ENCODE measurements around the gene HERC3.
A peak's percentile ranks its signal among the peaks of the same experiment; 100 is the strongest.

HERC3 gene

DNA sequence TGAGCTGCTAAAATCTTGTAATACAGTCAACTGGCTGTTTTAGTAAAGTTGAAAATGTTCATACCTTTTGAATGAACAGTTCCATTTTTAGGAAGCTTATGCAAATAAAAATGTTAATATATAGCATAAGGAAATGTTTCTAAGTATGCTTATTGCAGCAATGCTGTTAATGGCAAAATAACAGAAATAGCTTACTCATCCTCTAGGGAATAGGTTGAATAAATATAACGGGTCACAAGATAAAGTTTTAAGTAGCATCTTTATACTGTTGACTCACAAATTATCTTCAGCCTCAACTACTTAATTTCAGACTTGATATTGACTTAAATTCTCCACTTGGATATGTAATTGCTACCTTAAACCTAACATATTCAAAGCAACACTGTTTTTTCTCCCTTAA, 27.7 kb downstream of the HERC3 start:
- Mint-ChIP-seq H3K27me3 (no peaks in the 10 kb centered on the region), H3K4me1 (ENCODE audit: low read depth) (peaks cover 69% of the 10 kb centered on the region), H3K27ac (no peak overlapping the region), H3K9me3 (peaks cover 12% of the 10 kb centered on the region), H3K4me3 (no peak overlapping the region), H3K36me3 (ENCODE audit: low read depth) (peaks cover 37% of the 10 kb centered on the region)
- DNase-seq: no peak

- DNase-seq: no peak
- Mint-ChIP-seq H3K27me3 (no peaks in the 10 kb centered on the region), H3K4me1 (ENCODE audit: low read depth) (peaks cover 63% of the 10 kb centered on the region), H3K9me3 (peaks cover 12% of the 10 kb centered on the region), H3K27ac (no peak overlapping the region), H3K36me3 (ENCODE audit: low read depth) (peaks cover 40% of the 10 kb centered on the region), H3K4me3 (no peak overlapping the region)
Observed at GRCh38 chr4:88621763-88622327, 29.6 kb downstream of the HERC3 start.

DNA sequence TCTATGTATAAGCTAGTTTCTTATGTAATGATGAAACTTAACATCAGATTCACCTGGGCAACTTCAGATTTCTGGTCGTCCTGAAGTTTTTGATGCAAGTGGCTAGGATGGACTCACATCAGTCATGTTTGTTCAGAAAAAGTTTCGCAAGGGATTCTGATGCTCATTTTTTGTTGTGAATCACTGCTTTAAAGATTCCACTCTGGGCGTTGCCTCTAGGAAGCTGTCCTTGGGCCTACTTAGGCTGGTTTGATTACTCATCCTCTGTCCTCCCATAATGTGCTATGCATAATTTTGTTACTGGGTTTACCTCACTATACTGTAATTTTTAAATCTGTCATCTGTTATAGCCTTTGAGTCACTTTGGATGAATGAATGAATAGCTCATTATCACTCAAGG, 30.8 kb downstream of the HERC3 start:
- no peak overlapping the region for H3K4me3 Mint-ChIP-seq
- H3K27ac Mint-ChIP-seq: peak overlapping the region; percentile 22
- peaks cover 12% of the 10 kb centered on the region for H3K9me3 Mint-ChIP-seq
- no peaks in the 10 kb centered on the region for H3K27me3 Mint-ChIP-seq
- peaks cover 40% of the 10 kb centered on the region for H3K36me3 Mint-ChIP-seq (ENCODE audit: low read depth)
- H3K4me1 Mint-ChIP-seq (ENCODE audit: low read depth): peaks cover 58% of the 10 kb centered on the region
- DNase-seq: no peak

DNA sequence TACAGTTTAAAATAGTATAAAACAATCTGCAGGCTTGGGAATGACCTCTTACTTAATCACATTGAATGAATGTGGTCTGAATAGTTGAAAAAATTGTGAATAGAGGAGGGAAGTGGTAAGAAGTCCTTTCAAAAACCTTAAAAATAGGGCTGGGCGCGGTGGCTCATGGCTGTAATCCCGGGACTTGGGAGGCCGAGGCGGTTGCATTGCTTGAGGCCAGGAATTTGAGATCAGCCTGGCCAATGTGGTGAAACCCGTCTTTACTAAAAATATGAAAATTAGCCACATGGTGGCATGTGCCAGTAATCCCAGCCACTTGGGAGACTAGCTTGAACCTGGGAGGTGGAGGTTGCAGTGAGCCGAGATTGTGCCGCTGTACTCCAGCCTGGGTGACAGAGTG, 36.5 kb downstream of the HERC3 start:
- no peak for DNase-seq
- Mint-ChIP-seq H3K27me3 (no peaks in the 10 kb centered on the region), H3K4me3 (no peak overlapping the region), H3K9me3 (peaks cover 23% of the 10 kb centered on the region), H3K4me1 (ENCODE audit: low read depth) (peaks cover 39% of the 10 kb centered on the region), H3K27ac (no peak overlapping the region), H3K36me3 (ENCODE audit: low read depth) (peaks cover 25% of the 10 kb centered on the region)

DNA sequence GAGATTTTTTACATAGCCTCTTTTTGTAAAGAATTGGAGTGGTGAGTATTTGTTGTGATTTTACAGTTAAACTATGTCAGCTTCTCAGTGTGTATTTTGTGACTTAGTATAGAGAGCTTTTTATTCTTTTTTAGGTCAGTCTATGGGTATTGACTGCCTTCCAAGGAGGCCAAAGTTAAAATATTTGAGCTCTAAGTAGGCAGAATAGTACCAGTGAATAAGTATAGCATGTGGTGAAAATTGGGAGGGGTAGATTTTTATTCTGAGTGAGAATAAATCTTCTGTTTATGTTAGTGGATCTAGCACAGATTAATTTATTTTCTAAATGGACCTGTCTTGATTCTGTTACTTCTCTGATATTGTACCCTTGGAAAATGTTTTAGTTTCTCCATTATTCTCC, 37.5 kb downstream of the HERC3 start:
- Mint-ChIP-seq H3K36me3 (ENCODE audit: low read depth) (peaks cover 14% of the 10 kb centered on the region), H3K27ac (no peak overlapping the region), H3K27me3 (no peaks in the 10 kb centered on the region), H3K4me1 (ENCODE audit: low read depth) (peaks cover 33% of the 10 kb centered on the region), H3K4me3 (no peak overlapping the region), H3K9me3 (peaks cover 16% of the 10 kb centered on the region)
- DNase-seq: no peak

- Mint-ChIP-seq H3K4me1 (ENCODE audit: low read depth) (peaks cover 31% of the 10 kb centered on the region), H3K27me3 (no peaks in the 10 kb centered on the region), H3K27ac (no peak overlapping the region), H3K36me3 (ENCODE audit: low read depth) (peaks cover 12% of the 10 kb centered on the region), H3K4me3 (no peak overlapping the region), H3K9me3 (peaks cover 16% of the 10 kb centered on the region)
- no peak for DNase-seq
Observed at GRCh38 chr4:88630756-88631155, 38.5 kb downstream of the HERC3 start.

DNA sequence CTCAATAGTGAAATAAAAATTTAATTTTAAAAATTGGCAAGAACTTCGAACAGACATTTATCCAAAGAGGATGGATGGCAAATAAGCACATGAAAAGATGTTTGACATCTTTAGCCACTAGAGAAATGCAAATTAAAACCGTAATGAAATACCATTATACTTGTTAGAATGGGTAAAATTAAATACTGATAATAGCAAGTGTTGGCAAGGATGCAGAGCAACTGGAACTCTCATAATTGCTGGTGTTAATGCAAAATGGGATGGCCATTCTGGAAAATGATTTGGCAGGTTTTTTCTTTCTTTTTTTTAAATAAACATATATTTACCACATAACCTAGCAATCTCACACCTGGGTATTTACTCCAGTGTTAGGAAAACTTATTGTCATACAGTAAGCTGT, 51.7 kb downstream of the HERC3 start:
- H3K27ac Mint-ChIP-seq: no peak overlapping the region
- H3K9me3 Mint-ChIP-seq: peaks cover 12% of the 10 kb centered on the region
- H3K4me3 Mint-ChIP-seq: no peak overlapping the region
- H3K36me3 Mint-ChIP-seq (ENCODE audit: low read depth): peaks cover 8% of the 10 kb centered on the region
- peaks cover 63% of the 10 kb centered on the region for H3K4me1 Mint-ChIP-seq (ENCODE audit: low read depth)
- H3K27me3 Mint-ChIP-seq: no peaks in the 10 kb centered on the region
- no peak for DNase-seq

- peaks cover 2% of the 10 kb centered on the region for H3K9me3 Mint-ChIP-seq
- H3K27ac Mint-ChIP-seq: peak overlapping the region; percentile 11
- H3K36me3 Mint-ChIP-seq (ENCODE audit: low read depth): peaks cover 8% of the 10 kb centered on the region
- no peak overlapping the region for H3K4me3 Mint-ChIP-seq
- H3K4me1 Mint-ChIP-seq (ENCODE audit: low read depth): peaks cover 67% of the 10 kb centered on the region
- H3K27me3 Mint-ChIP-seq: no peaks in the 10 kb centered on the region
- no peak for DNase-seq
Observed at GRCh38 chr4:88645994-88646393, 53.7 kb downstream of the HERC3 start.

DNA sequence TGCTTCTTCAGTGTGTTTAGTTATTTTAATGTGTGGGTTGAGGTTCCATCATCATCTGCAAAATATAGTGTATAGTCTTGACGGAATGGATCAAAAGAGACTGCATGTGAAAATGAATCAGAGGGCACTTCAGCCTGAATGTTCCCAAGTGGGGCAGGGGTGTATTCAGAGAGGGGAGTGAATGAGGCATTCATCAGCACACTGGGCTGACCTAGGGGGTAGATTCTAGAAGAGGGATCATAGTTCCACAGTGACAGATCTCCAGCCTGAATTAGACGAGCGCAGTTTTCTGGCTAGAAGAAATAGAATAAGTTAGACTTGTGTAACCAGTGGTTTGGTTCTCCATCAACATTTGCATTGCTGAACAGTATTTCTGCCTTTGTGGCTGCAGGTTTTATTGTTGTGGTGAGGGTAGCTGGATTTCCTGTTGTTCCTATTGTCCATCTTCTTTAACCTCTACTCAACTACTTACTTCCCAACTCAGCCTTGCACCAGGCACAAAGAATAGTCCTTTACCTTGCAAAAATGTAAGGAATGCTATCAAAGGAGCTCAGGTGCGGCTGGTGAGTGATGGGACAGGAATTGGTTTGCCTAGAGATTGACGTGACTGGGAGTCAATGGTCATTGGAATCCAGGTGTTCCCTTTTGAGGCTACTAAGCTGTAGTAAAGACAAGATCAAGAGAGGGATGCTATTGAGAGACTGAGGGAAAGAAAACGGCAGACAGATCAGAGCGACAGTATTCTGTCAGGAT, 54.4 kb downstream of the HERC3 start:
- Mint-ChIP-seq H3K27ac (peak overlapping the region; percentile 30), H3K9me3 (peaks cover 2% of the 10 kb centered on the region), H3K36me3 (ENCODE audit: low read depth) (peaks cover 8% of the 10 kb centered on the region), H3K4me3 (no peak overlapping the region), H3K4me1 (ENCODE audit: low read depth) (peaks cover 64% of the 10 kb centered on the region), H3K27me3 (no peaks in the 10 kb centered on the region)
- no peak for DNase-seq

GRCh38 chr4:88649716-88650115, 57.4 kb downstream of the HERC3 start:
- peaks cover 13% of the 10 kb centered on the region for H3K36me3 Mint-ChIP-seq (ENCODE audit: low read depth)
- no peak overlapping the region for H3K4me3 Mint-ChIP-seq
- H3K27me3 Mint-ChIP-seq: no peaks in the 10 kb centered on the region
- no peaks in the 10 kb centered on the region for H3K9me3 Mint-ChIP-seq
- no peak for DNase-seq
- peaks cover 65% of the 10 kb centered on the region for H3K4me1 Mint-ChIP-seq (ENCODE audit: low read depth)
- no peak overlapping the region for H3K27ac Mint-ChIP-seq

DNA sequence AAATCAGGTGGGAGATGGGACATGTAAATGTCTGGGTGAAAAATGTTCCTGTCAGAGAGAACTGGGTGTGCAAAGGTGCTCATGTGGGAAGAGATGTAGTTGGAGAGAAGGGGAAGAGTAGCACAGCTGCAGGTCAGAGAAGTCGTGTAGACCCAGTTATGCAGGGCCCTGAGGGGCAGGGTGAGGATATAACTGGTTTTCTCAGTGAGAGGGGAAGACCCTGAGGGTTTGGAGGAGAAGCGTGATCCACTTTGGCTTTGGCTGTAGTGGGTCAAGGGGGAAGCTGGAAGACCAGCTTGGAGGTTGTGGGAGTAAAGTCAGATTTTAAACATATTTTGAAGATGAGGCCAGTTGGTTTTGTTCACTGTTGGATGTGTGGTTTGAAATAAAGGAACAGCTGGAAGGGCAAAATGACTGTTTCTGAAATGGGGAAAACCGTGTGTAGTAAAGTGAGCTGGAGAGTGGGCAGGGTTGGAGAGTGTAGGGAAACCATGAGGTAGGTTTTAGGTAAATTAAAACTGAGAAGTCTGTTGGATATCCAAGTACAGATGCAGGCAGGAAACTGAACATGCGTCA, 61.2 kb downstream of the HERC3 start:
- no peak for DNase-seq
- Mint-ChIP-seq H3K27ac (peak overlapping the region; percentile 31), H3K27me3 (no peaks in the 10 kb centered on the region), H3K9me3 (no peaks in the 10 kb centered on the region), H3K4me1 (ENCODE audit: low read depth) (peaks cover 29% of the 10 kb centered on the region), H3K36me3 (ENCODE audit: low read depth) (peaks cover 37% of the 10 kb centered on the region), H3K4me3 (no peak overlapping the region)

GRCh38 chr4:88655226-88655625, 62.9 kb downstream of the HERC3 start:
- peaks cover 37% of the 10 kb centered on the region for H3K36me3 Mint-ChIP-seq (ENCODE audit: low read depth)
- H3K27ac Mint-ChIP-seq: no peak overlapping the region
- no peak overlapping the region for H3K4me3 Mint-ChIP-seq
- no peak for DNase-seq
- H3K9me3 Mint-ChIP-seq: no peaks in the 10 kb centered on the region
- H3K4me1 Mint-ChIP-seq (ENCODE audit: low read depth): peaks cover 20% of the 10 kb centered on the region
- no peaks in the 10 kb centered on the region for H3K27me3 Mint-ChIP-seq

- no peaks in the 10 kb centered on the region for H3K27me3 Mint-ChIP-seq
- peak; percentile 43 for DNase-seq
- H3K4me1 Mint-ChIP-seq (ENCODE audit: low read depth): peaks cover 6% of the 10 kb centered on the region
- H3K27ac Mint-ChIP-seq: peak overlapping the region; percentile 38
- no peak overlapping the region for H3K4me3 Mint-ChIP-seq
- H3K9me3 Mint-ChIP-seq: no peaks in the 10 kb centered on the region
- H3K36me3 Mint-ChIP-seq (ENCODE audit: low read depth): peaks cover 52% of the 10 kb centered on the region
Observed at GRCh38 chr4:88659055-88659889, 67.0 kb downstream of the HERC3 start.

GRCh38 chr4:88659890-88660208, 67.6 kb downstream of the HERC3 start:
- Mint-ChIP-seq H3K27ac (no peak overlapping the region), H3K9me3 (no peaks in the 10 kb centered on the region), H3K4me1 (ENCODE audit: low read depth) (peaks cover 6% of the 10 kb centered on the region), H3K36me3 (ENCODE audit: low read depth) (peaks cover 55% of the 10 kb centered on the region), H3K4me3 (no peak overlapping the region), H3K27me3 (no peaks in the 10 kb centered on the region)
- DNase-seq: no peak
